ENCODE measurements around the gene MAP2. TPM values are rescaled to one million over a fixed set of nuclear protein-coding genes. Genes with fewer than 3 reads are reported as not detected.

Gene MAP2
- total and polyA plus RNA-seq, 2 of the 13 experiments (the other 11 are each of a cell fraction or from before 2014, with no cell fraction given): 0.08 TPM; not detected in 1

DNA sequence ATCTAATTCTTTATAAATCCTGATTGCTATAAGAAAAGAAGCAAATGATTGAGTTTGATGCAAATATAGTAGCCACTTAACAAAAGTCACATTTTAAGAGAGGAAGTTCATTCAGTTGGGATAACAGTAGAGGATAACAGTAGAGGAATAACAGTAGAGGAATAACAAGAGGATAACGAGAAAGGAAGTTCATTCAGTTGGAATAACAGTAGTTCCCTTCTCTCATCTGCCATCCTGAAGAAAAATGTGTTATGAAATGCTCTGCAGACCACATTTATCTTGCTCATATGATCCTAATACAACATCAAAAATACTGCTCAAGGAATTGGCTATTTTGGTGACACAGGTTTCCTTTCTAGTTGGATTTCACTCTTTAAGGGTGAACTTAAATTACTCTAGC is 242.4 kb downstream of the MAP2 start (continued):
- TF ChIP-seq, protein P1, sequence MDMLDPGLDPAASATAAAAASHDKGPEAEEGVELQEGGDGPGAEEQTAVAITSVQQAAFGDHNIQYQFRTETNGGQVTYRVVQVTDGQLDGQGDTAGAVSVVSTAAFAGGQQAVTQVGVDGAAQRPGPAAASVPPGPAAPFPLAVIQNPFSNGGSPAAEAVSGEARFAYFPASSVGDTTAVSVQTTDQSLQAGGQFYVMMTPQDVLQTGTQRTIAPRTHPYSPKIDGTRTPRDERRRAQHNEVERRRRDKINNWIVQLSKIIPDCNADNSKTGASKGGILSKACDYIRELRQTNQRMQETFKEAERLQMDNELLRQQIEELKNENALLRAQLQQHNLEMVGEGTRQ (IDR thresholded peaks at IDR 0.05; ENCODE audit: low read depth, low read length): no peak
- TF ChIP-seq, protein P1 (CRISPR knock-in tag; IDR thresholded peaks at IDR 0.05; ENCODE audit: borderline replicate concordance): no peak
- TF ChIP-seq, protein P2, sequence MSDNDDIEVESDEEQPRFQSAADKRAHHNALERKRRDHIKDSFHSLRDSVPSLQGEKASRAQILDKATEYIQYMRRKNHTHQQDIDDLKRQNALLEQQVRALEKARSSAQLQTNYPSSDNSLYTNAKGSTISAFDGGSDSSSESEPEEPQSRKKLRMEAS (IDR thresholded peaks at IDR 0.05): no peak
- TF ChIP-seq ZNF292 (CRISPR knock-in tag; IDR thresholded peaks at IDR 0.05; ENCODE audit: borderline replicate concordance, low read depth): no peak
- TF ChIP-seq, protein P3, sequence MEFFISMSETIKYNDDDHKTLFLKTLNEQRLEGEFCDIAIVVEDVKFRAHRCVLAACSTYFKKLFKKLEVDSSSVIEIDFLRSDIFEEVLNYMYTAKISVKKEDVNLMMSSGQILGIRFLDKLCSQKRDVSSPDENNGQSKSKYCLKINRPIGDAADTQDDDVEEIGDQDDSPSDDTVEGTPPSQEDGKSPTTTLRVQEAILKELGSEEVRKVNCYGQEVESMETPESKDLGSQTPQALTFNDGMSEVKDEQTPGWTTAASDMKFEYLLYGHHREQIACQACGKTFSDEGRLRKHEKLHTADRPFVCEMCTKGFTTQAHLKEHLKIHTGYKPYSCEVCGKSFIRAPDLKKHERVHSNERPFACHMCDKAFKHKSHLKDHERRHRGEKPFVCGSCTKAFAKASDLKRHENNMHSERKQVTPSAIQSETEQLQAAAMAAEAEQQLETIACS (CRISPR knock-in tag; IDR thresholded peaks at IDR 0.05): no peak
- no peak for TF ChIP-seq ZEB1 (IDR thresholded peaks at IDR 0.05; ENCODE audit: insufficient replicate concordance, low read depth)
- no peak for TF ChIP-seq CCDC6 (CRISPR knock-in tag; IDR thresholded peaks at IDR 0.05)

- H3K9ac ChIP-seq (ENCODE audit: insufficient read depth, low read depth, low read length): no peak overlapping the region
- H3K4me2 ChIP-seq (ENCODE audit: low read depth, low read length): no peak overlapping the region
- no peaks in the 10 kb centered on the region for H4K20me1 ChIP-seq (ENCODE audit: insufficient read depth, low read length)
- WGBS (ENCODE audit: low lambda C conversion rate): 23% methylated on average over 7 of the region's 7 CpGs
- POLR2A ChIA-PET: no interaction called here
- no peaks in the 10 kb centered on the region for H3K27me3 ChIP-seq (ENCODE audit: control insufficient read depth in 1 of 2, insufficient read depth in 2 of 2, low read length in 2 of 2)
- no peaks in the 10 kb centered on the region for H3K36me3 ChIP-seq (replicated peaks in 1 of 2; ENCODE audit: control insufficient read depth in 1 of 2, insufficient read depth in 2 of 2, low read length in 2 of 2)
- CTCF ChIA-PET (ENCODE audit: low intra/inter-chr PET ratio, low total read pairs): no interaction called here
- no peak overlapping the region for H2AFZ ChIP-seq (ENCODE audit: low read length)
- BruUV-seq (replicated peaks): no TSS peak
- in situ Hi-C loops (cut with HindIII; ENCODE audit: extremely low pct_ligation_motif_present, low pct_unique_long_range_greater_than_20kb) (no loop called here), intact Hi-C loops (cut with micrococcal nuclease; ENCODE audit: unreplicated experiment) (no loop called here)
- no peak for DNase-seq (ENCODE audit: low spot score)
- H3K9me3 ChIP-seq (ENCODE audit: low read length): no peaks in the 10 kb centered on the region
- H3K27ac ChIP-seq (ENCODE audit: extremely low read length, insufficient read depth, low read length): no peak overlapping the region
- FAIRE-seq: peak; percentile 26
- H3K79me2 ChIP-seq (ENCODE audit: insufficient read depth, low read length): no peaks in the 10 kb centered on the region
- H3K4me3 ChIP-seq (replicated peaks in 1 of 3; ENCODE audit: insufficient read depth in 1 of 3, low read depth in 2 of 3, low read length in 3 of 3): no peak overlapping the region
- ATAC-seq: no peak
- no peaks in the 10 kb centered on the region for H3K4me1 ChIP-seq (ENCODE audit: insufficient read depth, low read length)
- TF ChIP-seq NFYC (CRISPR knock-in tag; IDR thresholded peaks at IDR 0.05) (no peak), U2AF2 (IDR thresholded peaks at IDR 0.05; ENCODE audit: low read depth, low read length) (no peak), ZNF678 (CRISPR knock-in tag; IDR thresholded peaks at IDR 0.05) (no peak), ISX (CRISPR knock-in tag; conservative IDR thresholded peaks at IDR 0.05) (no peak), ZXDC (CRISPR knock-in tag; IDR thresholded peaks at IDR 0.05) (no peak), ATF4 (CRISPR knock-in tag; IDR thresholded peaks at IDR 0.05) (no peak), ZGPAT (CRISPR knock-in tag; IDR thresholded peaks at IDR 0.05) (no peak)
Measured at GRCh38 chr2:209671020-209671680, 247.3 kb downstream of the MAP2 start.

Data from HepG2 (cell line).